ENCODE measurements around the gene ERFE.

Gene ERFE

GRCh38 chr2:238174701-238175100 is 15.9 kb downstream of the ERFE start:
- H3K4me1 ChIP-seq (ENCODE audit: control insufficient read depth in 2 of 2, insufficient read depth in 1 of 2, low read depth in 1 of 2, low read length in 2 of 2) = no peaks in the 10 kb centered on the region
- no peak overlapping the region for H2BK120ac ChIP-seq (ENCODE audit: low read depth, low read length)
- H4K8ac ChIP-seq (ENCODE audit: low read depth, low read length) = no peak overlapping the region
- no peak overlapping the region for H2BK15ac ChIP-seq (ENCODE audit: low read length)
- DNase-seq (ENCODE audit: low spot score) = no peak
- H3K36me3 ChIP-seq (replicated peaks in 1 of 2; ENCODE audit: control insufficient read depth in 2 of 2, insufficient read depth in 2 of 2, low read length in 2 of 2) = peaks cover 50 to 94% of the 10 kb centered on the region in 2 donors
- no peak overlapping the region for H2AK5ac ChIP-seq (ENCODE audit: low read depth, low read length)
- no peak overlapping the region for H2BK5ac ChIP-seq (ENCODE audit: low read length)
- no peaks in the 10 kb centered on the region for H3K27me3 ChIP-seq (ENCODE audit: control insufficient read depth in 3 of 3, insufficient read depth in 3 of 3, low read depth in 1 of 3, low read length in 3 of 3)
- no peaks in the 10 kb centered on the region for H3K9me3 ChIP-seq (replicated peaks in 1 of 2; ENCODE audit: control insufficient read depth in 2 of 2, insufficient read depth in 1 of 2, low read depth in 1 of 2, low read length in 2 of 2)
- H3K18ac ChIP-seq (ENCODE audit: low read length) = no peak overlapping the region
- no peak overlapping the region for H3K4me3 ChIP-seq (ENCODE audit: low read length in 2 of 2)
- no peak overlapping the region for H3K4me2 ChIP-seq (ENCODE audit: insufficient read depth, low read length, poor library complexity, severe bottlenecking)
- no peak overlapping the region for H3K14ac ChIP-seq (ENCODE audit: low read length)
- no peak overlapping the region for H2BK12ac ChIP-seq (ENCODE audit: low read length)
- H4K91ac ChIP-seq (ENCODE audit: low read depth, low read length, poor library complexity) = no peak overlapping the region
- H2AFZ ChIP-seq (ENCODE audit: low read length) = no peak overlapping the region
- H3K9ac ChIP-seq (ENCODE audit: low read depth, low read length, poor library complexity) = no peak overlapping the region
- no peak overlapping the region for H3K4ac ChIP-seq (ENCODE audit: low read length)
- WGBS, 2 donors (ENCODE audit: extremely low coverage in 2 of 2, insufficient read length in 2 of 2, insufficient replicate concordance in 1 of 2) = no CpG with 5 or more reads among the region's 3 CpGs
- no peak overlapping the region for H3K27ac ChIP-seq (replicated peaks; ENCODE audit: low read length)
- H3K79me1 ChIP-seq (ENCODE audit: low read depth, low read length) = no peaks in the 10 kb centered on the region
- no peak overlapping the region for H3K23ac ChIP-seq (ENCODE audit: low read depth, low read length, poor library complexity)

- no peak overlapping the region for H4K8ac ChIP-seq (ENCODE audit: low read depth, low read length)
- H2BK5ac ChIP-seq (ENCODE audit: low read length) = no peak overlapping the region
- H2AFZ ChIP-seq (ENCODE audit: low read length) = no peak overlapping the region
- H3K27ac ChIP-seq (replicated peaks; ENCODE audit: low read length) = no peak overlapping the region
- H3K9ac ChIP-seq (ENCODE audit: low read depth, low read length, poor library complexity) = no peak overlapping the region
- H3K4me1 ChIP-seq (ENCODE audit: control insufficient read depth in 2 of 2, insufficient read depth in 1 of 2, low read depth in 1 of 2, low read length in 2 of 2) = no peaks in the 10 kb centered on the region
- no peaks in the 10 kb centered on the region for H3K9me3 ChIP-seq (replicated peaks in 1 of 2; ENCODE audit: control insufficient read depth in 2 of 2, insufficient read depth in 1 of 2, low read depth in 1 of 2, low read length in 2 of 2)
- H2BK12ac ChIP-seq (ENCODE audit: low read length) = no peak overlapping the region
- DNase-seq (ENCODE audit: low spot score) = no peak
- no peak overlapping the region for H3K23ac ChIP-seq (ENCODE audit: low read depth, low read length, poor library complexity)
- H3K4me2 ChIP-seq (ENCODE audit: insufficient read depth, low read length, poor library complexity, severe bottlenecking) = no peak overlapping the region
- no peak overlapping the region for H3K18ac ChIP-seq (ENCODE audit: low read length)
- H2AK5ac ChIP-seq (ENCODE audit: low read depth, low read length) = no peak overlapping the region
- no peaks in the 10 kb centered on the region for H3K79me1 ChIP-seq (ENCODE audit: low read depth, low read length)
- H3K27me3 ChIP-seq (ENCODE audit: control insufficient read depth in 3 of 3, insufficient read depth in 3 of 3, low read depth in 1 of 3, low read length in 3 of 3) = no peaks in the 10 kb centered on the region
- H3K4me3 ChIP-seq (ENCODE audit: low read length in 2 of 2) = no peak overlapping the region
- H3K36me3 ChIP-seq (replicated peaks in 1 of 2; ENCODE audit: control insufficient read depth in 2 of 2, insufficient read depth in 2 of 2, low read length in 2 of 2) = peaks cover 46 to 96% of the 10 kb centered on the region in 2 donors
- no peak overlapping the region for H2BK15ac ChIP-seq (ENCODE audit: low read length)
- H4K91ac ChIP-seq (ENCODE audit: low read depth, low read length, poor library complexity) = no peak overlapping the region
- H3K14ac ChIP-seq (ENCODE audit: low read length) = no peak overlapping the region
- no peak overlapping the region for H2BK120ac ChIP-seq (ENCODE audit: low read depth, low read length)
- no peak overlapping the region for H3K4ac ChIP-seq (ENCODE audit: low read length)
These were observed 17.8 kb downstream of the ERFE start for GRCh38 chr2:238176613-238177012.

- Histone ChIP-seq H2BK120ac (ENCODE audit: low read depth, low read length) (no peak overlapping the region), H3K36me3 (replicated peaks in 1 of 2; ENCODE audit: control insufficient read depth in 2 of 2, insufficient read depth in 2 of 2, low read length in 2 of 2) (peaks cover 38 to 95% of the 10 kb centered on the region in 2 donors), H2AK5ac (ENCODE audit: low read depth, low read length) (no peak overlapping the region), H3K79me1 (ENCODE audit: low read depth, low read length) (no peaks in the 10 kb centered on the region), H4K91ac (ENCODE audit: low read depth, low read length, poor library complexity) (no peak overlapping the region), H2BK12ac (ENCODE audit: low read length) (no peak overlapping the region), H3K4me3 (ENCODE audit: low read length in 2 of 2) (no peak overlapping the region), H3K27ac (replicated peaks; ENCODE audit: low read length) (no peak overlapping the region), H3K23ac (ENCODE audit: low read depth, low read length, poor library complexity) (no peak overlapping the region), H2AFZ (ENCODE audit: low read length) (no peak overlapping the region), H3K4me1 (ENCODE audit: control insufficient read depth in 2 of 2, insufficient read depth in 1 of 2, low read depth in 1 of 2, low read length in 2 of 2) (no peaks in the 10 kb centered on the region), H3K4me2 (ENCODE audit: insufficient read depth, low read length, poor library complexity, severe bottlenecking) (no peak overlapping the region), H3K9me3 (replicated peaks in 1 of 2; ENCODE audit: control insufficient read depth in 2 of 2, insufficient read depth in 1 of 2, low read depth in 1 of 2, low read length in 2 of 2) (no peaks in the 10 kb centered on the region), H3K18ac (ENCODE audit: low read length) (no peak overlapping the region), H2BK15ac (ENCODE audit: low read length) (no peak overlapping the region), H2BK5ac (ENCODE audit: low read length) (no peak overlapping the region), H3K9ac (ENCODE audit: low read depth, low read length, poor library complexity) (no peak overlapping the region), H3K14ac (ENCODE audit: low read length) (no peak overlapping the region), H4K8ac (ENCODE audit: low read depth, low read length) (no peak overlapping the region), H3K27me3 (ENCODE audit: control insufficient read depth in 3 of 3, insufficient read depth in 3 of 3, low read depth in 1 of 3, low read length in 3 of 3) (no peaks in the 10 kb centered on the region), H3K4ac (ENCODE audit: low read length) (no peak overlapping the region)
- WGBS, 2 donors (ENCODE audit: extremely low coverage in 2 of 2, insufficient read length in 2 of 2, insufficient replicate concordance in 1 of 2) = no CpG with 5 or more reads among the region's 5 CpGs
- no peak for DNase-seq (ENCODE audit: low spot score)
These were observed 21.8 kb downstream of the ERFE start for GRCh38 chr2:238180554-238180953.

- no peak overlapping the region for H2AFZ ChIP-seq (ENCODE audit: low read length)
- no peak overlapping the region for H4K8ac ChIP-seq (ENCODE audit: low read depth, low read length)
- no peaks in the 10 kb centered on the region for H3K27me3 ChIP-seq (ENCODE audit: control insufficient read depth in 3 of 3, insufficient read depth in 3 of 3, low read depth in 1 of 3, low read length in 3 of 3)
- H3K36me3 ChIP-seq (replicated peaks in 1 of 2; ENCODE audit: control insufficient read depth in 2 of 2, insufficient read depth in 2 of 2, low read length in 2 of 2) = peaks cover 44 to 99% of the 10 kb centered on the region in 2 donors
- no peak overlapping the region for H3K4me2 ChIP-seq (ENCODE audit: insufficient read depth, low read length, poor library complexity, severe bottlenecking)
- H3K9ac ChIP-seq (ENCODE audit: low read depth, low read length, poor library complexity) = no peak overlapping the region
- no peak overlapping the region for H2AK5ac ChIP-seq (ENCODE audit: low read depth, low read length)
- no peak for DNase-seq (ENCODE audit: low spot score)
- H2BK12ac ChIP-seq (ENCODE audit: low read length) = no peak overlapping the region
- no peak overlapping the region for H3K4ac ChIP-seq (ENCODE audit: low read length)
- H4K91ac ChIP-seq (ENCODE audit: low read depth, low read length, poor library complexity) = no peak overlapping the region
- H3K4me1 ChIP-seq (ENCODE audit: control insufficient read depth in 2 of 2, insufficient read depth in 1 of 2, low read depth in 1 of 2, low read length in 2 of 2) = no peaks in the 10 kb centered on the region
- no peak overlapping the region for H2BK120ac ChIP-seq (ENCODE audit: low read depth, low read length)
- H3K14ac ChIP-seq (ENCODE audit: low read length) = no peak overlapping the region
- H3K4me3 ChIP-seq (ENCODE audit: low read length in 2 of 2) = no peak overlapping the region
- H3K23ac ChIP-seq (ENCODE audit: low read depth, low read length, poor library complexity) = no peak overlapping the region
- WGBS, 2 donors (ENCODE audit: extremely low coverage in 2 of 2, insufficient read length in 2 of 2, insufficient replicate concordance in 1 of 2) = no CpG with 5 or more reads among the region's 6 CpGs
- no peaks in the 10 kb centered on the region for H3K9me3 ChIP-seq (replicated peaks in 1 of 2; ENCODE audit: control insufficient read depth in 2 of 2, insufficient read depth in 1 of 2, low read depth in 1 of 2, low read length in 2 of 2)
- no peak overlapping the region for H2BK15ac ChIP-seq (ENCODE audit: low read length)
- H3K79me1 ChIP-seq (ENCODE audit: low read depth, low read length) = no peaks in the 10 kb centered on the region
- H3K18ac ChIP-seq (ENCODE audit: low read length) = no peak overlapping the region
- H2BK5ac ChIP-seq (ENCODE audit: low read length) = no peak overlapping the region
- H3K27ac ChIP-seq (replicated peaks; ENCODE audit: low read length) = no peak overlapping the region
These were observed 23.6 kb downstream of the ERFE start for GRCh38 chr2:238182362-238182761.
